GM19395 (cell line): ENCODE results near the gene OR2T3.
A peak's percentile ranks its signal among the peaks of the same experiment; 100 is the strongest.
"Not testable (repeated sequence)": the region's sequence is repeated elsewhere in the genome, so short reads cannot be mapped to it uniquely, and the experiment has no call there.

Source experiments
- ATAC-seq: cut with Tn5 transposase; IDR thresholded peaks from one replicate; pipeline ENCODE4 v1.9.1; 2021; ENCODE audit warnings: mild to moderate bottlenecking, moderate library complexity; ENCODE audit not compliant: unreplicated experiment

OR2T3 gene

DNA sequence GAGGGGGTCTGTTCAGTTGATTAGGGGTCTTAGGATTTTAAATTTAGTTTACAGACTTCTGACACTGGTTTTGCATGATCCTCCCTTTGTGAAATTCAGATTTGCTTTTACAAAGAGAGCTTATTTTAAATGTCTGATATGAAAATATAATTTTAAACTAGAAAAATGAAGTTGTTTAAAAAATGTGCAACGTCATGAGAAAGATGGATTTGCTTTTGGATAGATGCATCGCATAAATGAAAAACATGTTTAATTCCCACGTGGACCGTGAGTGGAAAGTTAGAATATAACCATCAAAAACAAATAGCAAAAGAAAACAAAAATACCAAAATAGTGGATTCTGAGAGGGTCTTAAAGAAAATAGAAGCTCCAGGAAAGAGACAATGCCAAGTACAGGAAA is 2.0 kb upstream of the OR2T3 start:
- ATAC-seq: no peak

DNA sequence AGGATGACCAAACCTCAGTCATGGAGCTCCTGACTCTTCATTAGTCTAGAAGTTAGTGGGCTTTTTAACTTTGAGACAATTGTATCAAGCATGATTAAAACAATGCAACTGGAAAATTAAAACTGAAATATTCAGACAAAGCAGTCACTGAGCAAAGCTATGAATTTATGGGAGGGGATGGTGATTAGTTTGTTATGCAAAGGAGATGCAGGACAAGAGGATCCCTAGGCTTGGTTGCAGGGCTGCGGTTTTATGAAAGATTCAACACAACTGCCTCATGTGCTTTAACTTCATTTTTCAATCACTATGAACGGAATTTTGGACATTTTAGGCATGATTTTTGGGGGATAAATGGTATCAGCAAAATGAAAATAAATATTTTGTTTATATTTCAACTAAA is 1.0 kb upstream of the OR2T3 start:
- not testable (repeated sequence) for ATAC-seq

DNA sequence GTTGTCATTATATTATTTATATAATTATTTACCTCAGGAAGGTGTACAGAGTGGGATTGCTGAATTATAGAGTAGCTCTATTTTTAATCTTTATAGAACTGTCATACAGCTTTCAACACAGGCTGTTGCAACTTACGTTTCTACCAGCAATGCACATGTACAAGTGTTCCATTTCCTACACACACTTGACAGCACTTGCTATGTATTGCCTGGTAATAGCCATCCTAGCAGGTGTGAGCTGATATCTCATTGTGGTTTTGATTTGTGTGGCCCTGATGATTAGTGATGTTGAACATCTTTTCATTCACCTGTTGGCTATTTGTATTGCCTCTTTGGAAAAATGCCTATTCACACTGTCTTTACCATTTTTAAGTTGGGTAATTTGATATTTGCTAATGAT is 2.5 kb downstream of the OR2T3 start:
- ATAC-seq: peak; percentile 79

DNA sequence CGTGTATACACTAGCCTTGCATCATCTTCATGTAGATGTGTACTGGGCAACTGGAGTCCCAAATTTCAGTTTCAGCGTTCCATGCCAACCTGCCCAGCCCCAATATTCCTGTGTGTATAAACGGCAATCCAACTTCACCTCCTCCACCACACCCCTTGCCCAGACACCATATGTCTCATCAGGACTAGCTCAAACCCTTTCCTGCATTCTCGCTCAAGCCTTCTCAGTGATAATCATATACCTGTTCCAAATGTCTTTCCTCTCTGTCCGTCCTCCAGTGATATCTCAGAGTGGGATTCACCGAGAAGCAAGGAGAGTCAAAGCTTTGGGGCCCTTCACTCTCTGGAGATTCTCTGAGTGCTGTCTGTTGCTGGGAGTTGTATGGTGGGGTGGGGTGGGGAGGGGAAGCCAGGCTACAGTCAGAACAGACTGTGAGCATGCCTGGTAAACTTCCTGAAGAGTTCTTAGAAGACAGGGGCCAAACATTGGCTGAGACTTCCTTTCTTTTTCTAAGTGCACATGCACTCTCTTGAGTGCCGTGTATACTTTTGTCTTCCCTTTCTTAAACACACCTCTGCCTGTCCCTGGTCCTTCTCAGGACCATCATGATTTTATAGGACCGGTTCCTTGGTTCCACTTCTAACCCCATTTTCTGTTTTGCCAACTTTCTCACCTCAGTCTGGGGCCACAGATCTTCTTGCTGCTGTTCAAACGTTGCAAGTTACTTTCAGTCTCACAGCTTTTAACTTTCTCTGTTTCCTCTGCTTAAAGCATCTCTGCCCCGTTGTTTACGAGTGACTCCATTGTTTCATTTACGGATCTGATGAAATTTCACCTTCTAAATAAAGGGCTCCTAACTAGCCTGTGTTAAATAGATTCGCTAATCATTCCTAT is 8.8 kb downstream of the OR2T3 start:
- peak; percentile 93 for ATAC-seq

DNA sequence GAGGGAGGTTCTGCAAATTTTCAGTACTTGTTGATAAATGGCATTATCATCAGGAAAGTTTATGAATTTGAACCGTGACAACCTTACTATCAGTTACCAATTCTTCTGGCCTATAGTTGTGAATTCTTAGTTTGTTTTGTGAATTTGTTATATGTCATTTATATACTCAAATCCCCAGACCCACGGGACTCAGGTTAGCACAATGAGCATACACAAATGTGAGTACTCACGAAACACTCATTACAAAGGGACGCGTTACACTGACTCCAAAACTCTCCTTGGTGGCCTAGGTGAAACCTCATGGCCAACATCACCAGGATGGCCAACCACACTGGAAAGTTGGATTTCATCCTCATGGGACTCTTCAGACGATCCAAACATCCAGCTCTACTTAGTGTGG is 15.1 kb downstream of the OR2T3 start, which contains the start of gene OR2T5:
Gene OR2T5, plus strand, starts transcription at position 301 of the 400 bp plus-strand sequence. Its CDS starts 0 bp downstream, at position 301.
- ATAC-seq: not testable (repeated sequence)

DNA sequence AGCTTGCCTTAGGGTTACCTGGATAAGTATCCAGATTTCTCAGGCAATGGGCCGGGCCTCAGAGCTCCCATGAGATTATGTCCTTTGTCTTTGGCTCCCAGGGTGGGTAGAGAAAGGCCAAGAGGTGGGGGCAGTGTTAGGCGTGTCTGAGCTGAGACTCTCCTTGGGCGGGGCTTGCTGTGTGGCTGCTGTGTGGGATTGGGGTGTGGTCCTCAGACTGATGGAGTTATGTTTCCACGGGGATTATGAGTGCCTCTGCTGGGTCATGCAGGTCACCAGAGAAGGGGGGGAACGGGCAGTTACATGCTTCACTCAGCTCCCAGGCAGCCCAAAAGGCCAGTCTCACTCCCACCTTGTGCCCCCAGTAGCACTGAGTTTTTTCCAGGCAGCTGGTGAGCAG is 23.5 kb downstream of the OR2T3 start:
- not testable (repeated sequence) for ATAC-seq

DNA sequence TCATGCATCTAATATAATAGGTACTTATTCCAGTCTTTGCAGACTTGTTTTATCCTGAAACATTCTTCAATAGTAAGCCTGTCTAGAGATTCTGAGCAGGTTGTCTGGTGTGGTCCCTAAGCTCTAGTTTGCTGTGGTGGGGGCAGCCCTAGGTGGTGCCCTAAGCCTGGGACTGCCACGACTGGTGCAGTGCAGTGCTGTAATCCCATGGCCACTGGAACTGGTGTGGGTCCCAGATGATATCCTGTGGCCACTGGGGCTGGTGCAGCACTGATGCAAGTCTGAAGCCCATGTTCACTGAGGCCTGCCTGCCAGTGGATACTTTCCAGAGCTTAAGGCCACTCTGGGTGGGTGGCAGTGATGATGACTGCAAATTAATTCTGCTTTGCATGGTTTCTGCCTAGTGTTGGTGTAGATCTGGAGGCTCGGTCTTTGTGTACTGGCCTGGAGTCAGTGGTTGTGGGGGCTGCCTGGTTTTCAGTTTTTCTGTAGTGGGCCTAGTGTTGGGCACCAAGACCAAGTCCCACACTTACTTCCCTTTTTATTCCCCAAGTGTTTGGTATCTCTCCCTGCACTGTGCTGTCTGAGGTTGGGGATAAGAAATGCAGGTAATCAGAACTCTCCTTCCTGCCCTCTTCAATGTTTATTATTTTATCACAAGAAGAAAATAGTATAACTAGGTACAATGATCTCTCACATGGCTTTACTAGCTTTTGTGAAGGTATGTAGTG is 27.3 kb downstream of the OR2T3 start:
- ATAC-seq: not testable (repeated sequence)

DNA sequence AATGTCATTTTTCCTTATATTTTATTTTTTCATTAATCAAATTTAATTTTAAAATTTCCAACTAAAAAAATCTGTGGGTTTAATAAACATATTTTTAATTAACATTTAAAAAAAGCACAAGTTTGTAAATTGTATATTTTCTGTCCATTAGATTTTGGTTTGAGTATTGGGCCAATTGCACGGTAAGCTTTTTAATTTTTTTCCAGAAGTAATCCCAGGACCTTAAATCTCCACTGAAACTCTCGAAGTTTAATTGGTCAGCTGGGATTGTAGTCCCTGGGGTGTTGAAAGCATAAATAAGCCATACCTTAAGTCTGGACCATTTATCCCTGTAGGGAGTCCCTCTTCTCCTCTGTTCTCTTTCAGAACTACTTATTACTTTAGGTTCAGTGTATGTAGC is 34.6 kb downstream of the OR2T3 start, which contains the start of gene OR2G6:
Gene OR2G6, plus strand, starts transcription at position 301 of the 400 bp plus-strand sequence. CDS start 13,574 bp downstream, outside the sequence.
- ATAC-seq: not testable (repeated sequence)

DNA sequence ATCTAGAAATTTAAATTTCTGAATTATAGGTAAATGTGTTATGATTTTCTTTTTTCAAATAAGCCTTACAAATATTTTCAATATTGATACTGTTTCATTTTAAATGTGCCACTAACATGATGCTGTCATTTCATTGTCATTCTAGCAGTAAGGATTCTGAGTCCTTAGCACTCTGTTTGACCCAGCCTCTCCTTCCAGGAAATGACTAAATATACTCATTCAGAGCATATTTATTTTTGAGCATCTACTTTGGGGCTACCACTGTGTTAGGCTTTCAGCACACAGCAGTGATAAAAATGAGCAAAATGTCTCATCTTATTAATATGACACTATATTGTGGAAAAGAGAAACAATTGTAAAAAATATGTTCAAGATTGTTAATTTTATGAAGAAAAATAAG is 37.1 kb downstream of the OR2T3 start:
- ATAC-seq: peak; percentile 67

DNA sequence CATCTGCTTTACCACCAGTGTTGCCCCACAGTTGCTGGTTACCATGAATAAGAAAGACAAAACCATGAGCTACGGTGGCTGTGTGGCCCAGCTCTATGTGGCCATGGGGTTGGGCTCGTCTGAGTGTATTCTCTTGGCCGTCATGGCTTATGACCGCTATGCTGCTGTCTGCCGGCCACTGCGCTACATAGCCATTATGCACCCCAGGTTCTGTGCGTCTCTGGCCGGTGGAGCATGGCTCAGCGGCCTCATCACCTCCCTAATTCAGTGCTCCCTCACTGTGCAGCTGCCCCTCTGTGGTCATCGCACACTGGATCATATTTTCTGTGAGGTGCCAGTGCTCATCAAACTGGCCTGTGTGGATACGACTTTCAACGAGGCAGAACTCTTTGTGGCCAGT is 48.7 kb downstream of the OR2T3 start:
- no peak for ATAC-seq
